ENCODE measurements around the gene LEFTY1. TPM values are rescaled to one million over a fixed set of nuclear protein-coding genes. Genes with fewer than 3 reads are reported as not detected.

LEFTY1 gene
- total and polyA plus RNA-seq, 10 donors: 0.06 to 0.95 (median 0.34) TPM; not detected in 3

GRCh38 chr1:225882694-225883615 lies 6.0 kb downstream of the LEFTY1 start:
- 5 to 13% (median 7%) methylated on average over 37 to 63 of the region's 63 CpGs for WGBS, 5 donors
- intact Hi-C loops (cut with DNase I; ENCODE audit: low total_unique reads): no loop called here
- no peaks in the 10 kb centered on the region for H3K9me3 ChIP-seq
- TF ChIP-seq POLR2AphosphoS5 (IDR thresholded peaks at IDR 0.05) (no peak), POLR2A (IDR thresholded peaks at IDR 0.05) (no peak)
- TF ChIP-seq, protein P1, sequence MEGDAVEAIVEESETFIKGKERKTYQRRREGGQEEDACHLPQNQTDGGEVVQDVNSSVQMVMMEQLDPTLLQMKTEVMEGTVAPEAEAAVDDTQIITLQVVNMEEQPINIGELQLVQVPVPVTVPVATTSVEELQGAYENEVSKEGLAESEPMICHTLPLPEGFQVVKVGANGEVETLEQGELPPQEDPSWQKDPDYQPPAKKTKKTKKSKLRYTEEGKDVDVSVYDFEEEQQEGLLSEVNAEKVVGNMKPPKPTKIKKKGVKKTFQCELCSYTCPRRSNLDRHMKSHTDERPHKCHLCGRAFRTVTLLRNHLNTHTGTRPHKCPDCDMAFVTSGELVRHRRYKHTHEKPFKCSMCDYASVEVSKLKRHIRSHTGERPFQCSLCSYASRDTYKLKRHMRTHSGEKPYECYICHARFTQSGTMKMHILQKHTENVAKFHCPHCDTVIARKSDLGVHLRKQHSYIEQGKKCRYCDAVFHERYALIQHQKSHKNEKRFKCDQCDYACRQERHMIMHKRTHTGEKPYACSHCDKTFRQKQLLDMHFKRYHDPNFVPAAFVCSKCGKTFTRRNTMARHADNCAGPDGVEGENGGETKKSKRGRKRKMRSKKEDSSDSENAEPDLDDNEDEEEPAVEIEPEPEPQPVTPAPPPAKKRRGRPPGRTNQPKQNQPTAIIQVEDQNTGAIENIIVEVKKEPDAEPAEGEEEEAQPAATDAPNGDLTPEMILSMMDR (IDR thresholded peaks at IDR 0.05 in 8 of 11, conservative IDR thresholded peaks at IDR 0.05 in 3 of 11): no peak
- peaks cover 0 to 6% (median 0%) of the 10 kb centered on the region in 7 donors for H3K27me3 ChIP-seq (replicated peaks in 1 of 7)
- H3K36me3 ChIP-seq: peaks cover 0 to 11% (median under 1%) of the 10 kb centered on the region in 6 donors
- DNase-seq: peak; percentile 90
- peak overlapping the region; percentile 84 to 98 (median 92) for H3K4me3 ChIP-seq
- H3K27ac ChIP-seq: peak overlapping the region; percentile 85 to 96 (median 90)
- peaks cover 26 to 73% (median 43%) of the 10 kb centered on the region in 6 donors for H3K4me1 ChIP-seq

- intact Hi-C loops (cut with DNase I; ENCODE audit: low total_unique reads): no loop called here
- Histone ChIP-seq H3K27ac (peak within 1 kb of the TSS; percentile 85 to 96 (median 90)), H3K4me3 (peak within 1 kb of the TSS; percentile 84 to 98 (median 92)), H3K4me1 (peaks cover 27 to 81% (median 50%) of the 10 kb centered on the region in 6 donors), H3K9me3 (no peaks in the 10 kb centered on the region), H3K27me3 (replicated peaks in 1 of 7) (no peaks in the 10 kb centered on the region), H3K36me3 (peaks cover 0 to 19% (median 8%) of the 10 kb centered on the region in 6 donors)
- TF ChIP-seq, protein P1 (IDR thresholded peaks at IDR 0.05 in 8 of 11, conservative IDR thresholded peaks at IDR 0.05 in 3 of 11): peak in 10 of 11 experiments; percentile 30 to 62 (median 44)
- TF ChIP-seq POLR2AphosphoS5 (IDR thresholded peaks at IDR 0.05) (peak; percentile 87 to 93 (median 92)), POLR2A (IDR thresholded peaks at IDR 0.05) (peak in 1 of 3 donors; percentile 70)
- WGBS, 5 donors: 0 to 1% (median 0%) methylated on average over 35 to 64 of the region's 64 CpGs
- peak; percentile 97 for DNase-seq
These were observed 6.8 kb downstream of the LEFTY1 start, which contains the start of gene TMEM63A for GRCh38 chr1:225881959-225882693. TMEM63A (minus strand) TSS chr1:225882380; CDS start chr1:225877580, 4,800 bp downstream.

- Histone ChIP-seq H3K27me3 (replicated peaks in 1 of 7) (no peaks in the 10 kb centered on the region), H3K36me3 (peaks cover 0 to 27% (median 12%) of the 10 kb centered on the region in 6 donors), H3K4me1 (peaks cover 27 to 89% (median 52%) of the 10 kb centered on the region in 6 donors), H3K9me3 (no peaks in the 10 kb centered on the region), H3K4me3 (peak overlapping the region; percentile 84 to 98 (median 92)), H3K27ac (peak overlapping the region; percentile 85 to 96 (median 90))
- TF ChIP-seq, protein P1 (IDR thresholded peaks at IDR 0.05 in 8 of 11, conservative IDR thresholded peaks at IDR 0.05 in 3 of 11): no peak
- TF ChIP-seq POLR2AphosphoS5 (IDR thresholded peaks at IDR 0.05) (no peak), POLR2A (IDR thresholded peaks at IDR 0.05) (no peak)
- DNase-seq: peak; percentile 90
- 6 to 13% (median 9%) methylated on average over 18 to 25 of the region's 25 CpGs for WGBS, 5 donors
- intact Hi-C loops (cut with DNase I; ENCODE audit: low total_unique reads): no loop called here
These were observed 7.6 kb downstream of the LEFTY1 start for GRCh38 chr1:225881081-225881958.
